Neural cell (in vitro differentiated cells): ENCODE data around the gene CASP10. TPM values are rescaled to one million over a fixed set of nuclear protein-coding genes. Genes with fewer than 3 reads are reported as not detected.

Experiments used
- H2AFZ ChIP-seq: fragments of 200-600, 300-800 bp; sonication (generic), shearing (Covaris generic); 2 replicates; pipeline ENCODE4 v1.6.0; 2014; ENCODE audit warnings: low read depth, mild to moderate bottlenecking, antibody characterized with exemption, low read length, moderate library complexity
- H3F3A ChIP-seq: fragments of 200-600 bp; shearing (Covaris generic); 2 replicates; pipeline ENCODE4 v1.6.1; 2016; ENCODE audit warnings: mild to moderate bottlenecking, moderate library complexity, mixed read lengths, antibody characterized with exemption, low read length; ENCODE audit not compliant: insufficient read depth, poor library complexity, severe bottlenecking
- H3K27ac ChIP-seq: fragments of 200-600, 300-800 bp; sonication (generic), shearing (Covaris generic); 2 replicates; pipeline ENCODE4 v1.5.1; 2014; ENCODE audit warnings: mild to moderate bottlenecking, low read length, moderate library complexity
- H3K27me3 ChIP-seq: fragments of 300-800, 200-600 bp; sonication (generic), shearing (Covaris generic); 2 replicates; pipeline ENCODE4 v1.6.0; 2014; ENCODE audit warnings: mild to moderate bottlenecking, low read depth, low read length, moderate library complexity; ENCODE audit not compliant: insufficient read depth
- H3K36me3 ChIP-seq: fragments of 300-800, 200-600 bp; sonication (generic), shearing (Covaris generic); 2 replicates; pipeline ENCODE4 v1.5.1; 2014; ENCODE audit warnings: mild to moderate bottlenecking, antibody characterized with exemption, low read length, moderate library complexity; ENCODE audit not compliant: insufficient read depth
- H3K4me2 ChIP-seq: fragments of 300-800, 200-600 bp; sonication (generic), shearing (Covaris generic); 2 replicates; pipeline ENCODE4 v1.6.0; 2014; ENCODE audit warnings: mild to moderate bottlenecking, low read length
- H3K4me3 ChIP-seq: fragments of 300-800, 200-600 bp; sonication (generic), shearing (Covaris generic); 2 replicates; pipeline ENCODE4 v1.5.1; 2014; ENCODE audit warnings: mild to moderate bottlenecking, low read length, moderate library complexity
- H3K79me2 ChIP-seq: fragments of 200-600 bp; shearing (Covaris generic); replicated peaks from 2 replicates; pipeline ENCODE4 v1.6.0; 2014; ENCODE audit warnings: mild to moderate bottlenecking, low read length, moderate library complexity; ENCODE audit not compliant: insufficient read depth
- H3K9ac ChIP-seq: fragments of 300-800, 200-600 bp; sonication (generic), shearing (Covaris generic); 2 replicates; pipeline ENCODE4 v1.6.1; 2016; ENCODE audit warnings: mild to moderate bottlenecking, low read length, mixed read lengths
- H3K9me2 ChIP-seq: fragments of 200-600 bp; shearing (Covaris generic); 2 replicates; pipeline ENCODE4 v1.6.1; 2016; ENCODE audit warnings: mild to moderate bottlenecking, low read length, mixed read lengths; ENCODE audit not compliant: insufficient read depth
- H3K9me3 ChIP-seq: fragments of 200-600, 300-800 bp; sonication (generic), shearing (Covaris generic); 2 replicates; pipeline ENCODE4 v1.6.1; 2016; ENCODE audit warnings: mild to moderate bottlenecking, mixed run types, low read length, moderate library complexity, mixed read lengths
- H4K20me1 ChIP-seq: fragments of 200-600 bp; shearing (Covaris generic); 2 replicates; pipeline ENCODE4 v1.6.1; 2016; ENCODE audit warnings: mild to moderate bottlenecking, mixed run types; ENCODE audit not compliant: insufficient read depth
- EP300 ChIP-seq: fragments of 450-650 bp; conservative IDR thresholded peaks from 2 replicates; pipeline ENCODE4 v1.6.1; 2014; ENCODE audit warnings: antibody characterized with exemption, mild to moderate bottlenecking, moderate library complexity; ENCODE audit not compliant: poor library complexity, severe bottlenecking
- EZH2 ChIP-seq: fragments of 200-600, 300-800 bp; shearing (Covaris generic), sonication (generic); IDR thresholded peaks from 2 replicates; pipeline ENCODE4 v1.6.1; 2014; ENCODE audit warnings: antibody characterized with exemption, low read length, borderline replicate concordance, mild to moderate bottlenecking; ENCODE audit not compliant: insufficient read depth, poor library complexity, severe bottlenecking
- MXI1 ChIP-seq: fragments of 450-650 bp; conservative IDR thresholded peaks from 2 replicates; pipeline ENCODE4 v1.6.1; 2014; ENCODE audit warnings: antibody characterized with exemption, mild to moderate bottlenecking; ENCODE audit not compliant: poor library complexity, severe bottlenecking
- POLR2AphosphoS5 ChIP-seq: IDR thresholded peaks from 2 replicates; pipeline ENCODE4 v1.6.1; 2012
- RAD21 ChIP-seq: fragments of 450-650 bp; conservative IDR thresholded peaks from 2 replicates; pipeline ENCODE4 v1.6.1; 2014; ENCODE audit warnings: antibody characterized with exemption, mild to moderate bottlenecking, moderate library complexity
- SMC3 ChIP-seq: fragments of 450-650 bp; conservative IDR thresholded peaks from 2 replicates; pipeline ENCODE4 v1.6.1; 2014; ENCODE audit warnings: antibody characterized with exemption, mild to moderate bottlenecking, moderate library complexity; ENCODE audit not compliant: poor library complexity
- TAF1 ChIP-seq: IDR thresholded peaks from 2 replicates; pipeline ENCODE4 v1.6.1; 2012; ENCODE audit warnings: low read depth
- polyA plus RNA-seq: library from polyadenylated mRNA; depleted of rRNA; stranded (reverse); fragments of >200 nt; gene quantifications from 2 replicates; pipeline ENCODE4 v1.2.3, GENCODE V29; 2014
- TF ChIP-seq, protein P1 (sequence below): fragments of 450-650 bp; IDR thresholded peaks from 2 replicates; pipeline ENCODE4 v1.5.1; 2014; ENCODE audit warnings: antibody characterized with exemption, mild to moderate bottlenecking, moderate library complexity; ENCODE audit not compliant: poor library complexity, severe bottlenecking
- TF ChIP-seq, protein P2 (sequence below): IDR thresholded peaks from 2 replicates; pipeline ENCODE4 v1.6.1; 2012; ENCODE audit warnings: borderline replicate concordance

Gene CASP10
- polyA plus RNA-seq, 1 donor from 2014 or later, result not detected

DNA sequence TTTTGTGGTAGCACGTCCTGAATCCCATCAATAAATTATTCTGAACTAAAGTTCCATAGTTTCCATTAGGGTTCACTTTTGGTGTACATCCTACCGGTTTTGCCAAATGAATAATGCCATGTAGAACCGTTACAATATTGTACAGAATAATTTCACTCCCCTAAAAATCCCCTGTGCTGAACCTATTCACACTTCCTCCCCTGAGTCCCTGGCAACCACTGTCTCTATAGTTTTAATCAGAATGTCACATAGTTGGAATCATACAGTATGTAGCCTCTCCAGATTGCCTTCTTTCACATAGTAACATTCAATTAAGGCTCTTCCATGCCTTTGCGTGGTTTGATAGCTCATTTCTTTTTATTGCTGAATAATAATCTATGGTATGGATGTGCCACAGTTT, 67.8 kb downstream of the CASP10 start:
- H3K9ac ChIP-seq, result no peak overlapping the region
- TF ChIP-seq RAD21, result no peak
- no peak for TF ChIP-seq MXI1
- no peak for TF ChIP-seq TAF1
- TF ChIP-seq, protein P1, sequence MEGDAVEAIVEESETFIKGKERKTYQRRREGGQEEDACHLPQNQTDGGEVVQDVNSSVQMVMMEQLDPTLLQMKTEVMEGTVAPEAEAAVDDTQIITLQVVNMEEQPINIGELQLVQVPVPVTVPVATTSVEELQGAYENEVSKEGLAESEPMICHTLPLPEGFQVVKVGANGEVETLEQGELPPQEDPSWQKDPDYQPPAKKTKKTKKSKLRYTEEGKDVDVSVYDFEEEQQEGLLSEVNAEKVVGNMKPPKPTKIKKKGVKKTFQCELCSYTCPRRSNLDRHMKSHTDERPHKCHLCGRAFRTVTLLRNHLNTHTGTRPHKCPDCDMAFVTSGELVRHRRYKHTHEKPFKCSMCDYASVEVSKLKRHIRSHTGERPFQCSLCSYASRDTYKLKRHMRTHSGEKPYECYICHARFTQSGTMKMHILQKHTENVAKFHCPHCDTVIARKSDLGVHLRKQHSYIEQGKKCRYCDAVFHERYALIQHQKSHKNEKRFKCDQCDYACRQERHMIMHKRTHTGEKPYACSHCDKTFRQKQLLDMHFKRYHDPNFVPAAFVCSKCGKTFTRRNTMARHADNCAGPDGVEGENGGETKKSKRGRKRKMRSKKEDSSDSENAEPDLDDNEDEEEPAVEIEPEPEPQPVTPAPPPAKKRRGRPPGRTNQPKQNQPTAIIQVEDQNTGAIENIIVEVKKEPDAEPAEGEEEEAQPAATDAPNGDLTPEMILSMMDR, result no peak
- TF ChIP-seq, protein P2, sequence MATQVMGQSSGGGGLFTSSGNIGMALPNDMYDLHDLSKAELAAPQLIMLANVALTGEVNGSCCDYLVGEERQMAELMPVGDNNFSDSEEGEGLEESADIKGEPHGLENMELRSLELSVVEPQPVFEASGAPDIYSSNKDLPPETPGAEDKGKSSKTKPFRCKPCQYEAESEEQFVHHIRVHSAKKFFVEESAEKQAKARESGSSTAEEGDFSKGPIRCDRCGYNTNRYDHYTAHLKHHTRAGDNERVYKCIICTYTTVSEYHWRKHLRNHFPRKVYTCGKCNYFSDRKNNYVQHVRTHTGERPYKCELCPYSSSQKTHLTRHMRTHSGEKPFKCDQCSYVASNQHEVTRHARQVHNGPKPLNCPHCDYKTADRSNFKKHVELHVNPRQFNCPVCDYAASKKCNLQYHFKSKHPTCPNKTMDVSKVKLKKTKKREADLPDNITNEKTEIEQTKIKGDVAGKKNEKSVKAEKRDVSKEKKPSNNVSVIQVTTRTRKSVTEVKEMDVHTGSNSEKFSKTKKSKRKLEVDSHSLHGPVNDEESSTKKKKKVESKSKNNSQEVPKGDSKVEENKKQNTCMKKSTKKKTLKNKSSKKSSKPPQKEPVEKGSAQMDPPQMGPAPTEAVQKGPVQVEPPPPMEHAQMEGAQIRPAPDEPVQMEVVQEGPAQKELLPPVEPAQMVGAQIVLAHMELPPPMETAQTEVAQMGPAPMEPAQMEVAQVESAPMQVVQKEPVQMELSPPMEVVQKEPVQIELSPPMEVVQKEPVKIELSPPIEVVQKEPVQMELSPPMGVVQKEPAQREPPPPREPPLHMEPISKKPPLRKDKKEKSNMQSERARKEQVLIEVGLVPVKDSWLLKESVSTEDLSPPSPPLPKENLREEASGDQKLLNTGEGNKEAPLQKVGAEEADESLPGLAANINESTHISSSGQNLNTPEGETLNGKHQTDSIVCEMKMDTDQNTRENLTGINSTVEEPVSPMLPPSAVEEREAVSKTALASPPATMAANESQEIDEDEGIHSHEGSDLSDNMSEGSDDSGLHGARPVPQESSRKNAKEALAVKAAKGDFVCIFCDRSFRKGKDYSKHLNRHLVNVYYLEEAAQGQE, result no peak
- TF ChIP-seq SMC3, result no peak
- TF ChIP-seq EP300, result no peak
- no peak for TF ChIP-seq EZH2
- TF ChIP-seq POLR2AphosphoS5, result no peak
- H4K20me1 ChIP-seq, result no peaks in the 10 kb centered on the region
- no peaks in the 10 kb centered on the region for H3K9me2 ChIP-seq
- no peak overlapping the region for H2AFZ ChIP-seq
- H3K27me3 ChIP-seq, result no peaks in the 10 kb centered on the region
- H3K9me3 ChIP-seq, result no peaks in the 10 kb centered on the region
- no peak overlapping the region for H3K27ac ChIP-seq
- no peaks in the 10 kb centered on the region for H3F3A ChIP-seq
- H3K79me2 ChIP-seq, result no peaks in the 10 kb centered on the region
- H3K36me3 ChIP-seq, result no peaks in the 10 kb centered on the region
- H3K4me2 ChIP-seq, result no peak overlapping the region
- H3K4me3 ChIP-seq, result no peak overlapping the region

DNA sequence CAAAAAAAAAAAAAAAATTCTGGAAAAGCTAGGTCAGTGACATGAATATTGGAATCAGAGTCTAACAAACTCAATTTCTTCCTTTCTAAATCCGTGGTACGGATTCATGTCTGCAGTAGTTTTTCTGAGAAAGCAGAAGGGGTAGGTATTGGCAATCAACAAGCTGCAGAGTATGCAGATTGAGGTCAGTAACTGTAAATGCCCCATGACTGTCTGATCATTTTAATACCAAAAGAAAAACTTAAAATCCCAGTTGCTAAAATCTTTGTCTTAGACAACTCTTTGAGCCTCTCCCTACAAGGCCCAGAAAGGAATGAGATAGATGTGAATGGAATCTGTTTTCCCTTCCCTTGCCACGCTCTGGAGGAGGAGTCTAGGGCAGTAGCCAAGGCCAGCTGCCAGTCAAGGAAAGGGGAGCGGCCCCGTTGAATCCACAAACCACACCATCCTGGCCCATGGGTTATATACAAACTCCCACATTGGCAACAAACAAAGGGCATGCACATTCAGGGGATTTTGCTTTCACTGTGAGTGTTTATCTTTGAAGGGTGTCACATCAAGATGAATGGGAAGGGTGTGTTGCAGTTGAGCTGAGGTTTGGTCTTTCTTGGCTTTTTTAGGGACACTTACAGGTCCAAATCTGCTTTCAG, 71.3 kb downstream of the CASP10 start:
- Histone ChIP-seq H3K9me3 (no peaks in the 10 kb centered on the region), H3F3A (no peaks in the 10 kb centered on the region), H3K4me3 (no peak overlapping the region), H3K27ac (no peak overlapping the region), H3K9ac (no peak overlapping the region), H3K27me3 (no peaks in the 10 kb centered on the region), H2AFZ (no peak overlapping the region), H3K4me2 (no peak overlapping the region), H3K36me3 (no peaks in the 10 kb centered on the region), H4K20me1 (no peaks in the 10 kb centered on the region), H3K9me2 (no peaks in the 10 kb centered on the region), H3K79me2 (no peaks in the 10 kb centered on the region)
- no peak for TF ChIP-seq POLR2AphosphoS5
- TF ChIP-seq, protein P2, result no peak
- no peak for TF ChIP-seq EZH2
- TF ChIP-seq, protein P1, result no peak
- no peak for TF ChIP-seq EP300
- no peak for TF ChIP-seq MXI1
- TF ChIP-seq RAD21, result no peak
- TF ChIP-seq SMC3, result no peak
- TF ChIP-seq TAF1, result no peak
